SU-DHL-6 (cell line): ENCODE measurements around the gene ZKSCAN1.
A peak's percentile ranks its signal among the peaks of the same experiment; 100 is the strongest.
"Not testable (repeated sequence)": the region's sequence is repeated elsewhere in the genome, so short reads cannot be mapped to it uniquely, and the experiment has no call there.

Source experiments
- H2AFZ ChIP-seq: fragments of 200-600 bp; sonication (generic); 2 replicates; pipeline ENCODE4 v1.6.1; 2014; ENCODE audit warnings: low read depth, mild to moderate bottlenecking, moderate library complexity, mixed read lengths, antibody characterized with exemption, low read length; ENCODE audit not compliant: severe bottlenecking
- H3F3A ChIP-seq: fragments of 200-600 bp; shearing (Covaris generic); 2 replicates; pipeline ENCODE4 v1.6.0; 2016; ENCODE audit warnings: antibody characterized with exemption, mild to moderate bottlenecking; ENCODE audit not compliant: insufficient read depth
- H3K27ac ChIP-seq: fragments of 200-600 bp; sonication (generic); 2 replicates; pipeline ENCODE4 v1.5.1; 2016; ENCODE audit warnings: low read depth, mild to moderate bottlenecking, low read length, moderate library complexity, mixed read lengths
- H3K27me3 ChIP-seq: fragments of 200-600 bp; sonication (generic), shearing (Covaris generic); 2 replicates; pipeline ENCODE4 v1.6.0; 2014; ENCODE audit warnings: mild to moderate bottlenecking, low read length
- H3K36me3 ChIP-seq: fragments of 200-600 bp; sonication (generic); 2 replicates; pipeline ENCODE4 v1.6.1; 2014; ENCODE audit warnings: mild to moderate bottlenecking, low read length, mixed read lengths
- H3K4me2 ChIP-seq: fragments of 300-600, 200-600 bp; shearing (Covaris generic), sonication (generic); 2 replicates; pipeline ENCODE4 v1.6.0; 2014; ENCODE audit warnings: low read length, low read depth, mild to moderate bottlenecking; ENCODE audit not compliant: poor library complexity, severe bottlenecking
- H3K4me3 ChIP-seq: fragments of 200-600 bp; sonication (generic); 2 replicates; pipeline ENCODE4 v1.5.1; 2014; ENCODE audit warnings: antibody characterized with exemption, low read length, mild to moderate bottlenecking, mixed read lengths; ENCODE audit not compliant: insufficient read depth, poor library complexity, severe bottlenecking
- H3K79me2 ChIP-seq: fragments of 200-600 bp; sonication (generic); 2 replicates; pipeline ENCODE4 v1.6.1; 2014; ENCODE audit warnings: mild to moderate bottlenecking, low read length, moderate library complexity; ENCODE audit not compliant: insufficient read depth
- H3K9ac ChIP-seq: fragments of 200-600 bp; sonication (generic); 2 replicates; pipeline ENCODE4 v1.7.0; 2014; ENCODE audit warnings: mild to moderate bottlenecking, low read length
- H3K9me2 ChIP-seq: fragments of 200-600 bp; sonication (generic); replicated peaks from 2 replicates; pipeline ENCODE4 v1.6.1; 2014; ENCODE audit warnings: low read length; ENCODE audit not compliant: insufficient read depth
- H3K9me3 ChIP-seq: fragments of 200-600 bp; sonication (generic); 2 replicates; pipeline ENCODE4 v1.6.1; 2014; ENCODE audit warnings: low read length, mixed read lengths; ENCODE audit not compliant: insufficient read depth
- H4K20me1 ChIP-seq: fragments of 200-600 bp; sonication (generic); 2 replicates; pipeline ENCODE4 v1.6.1; 2014; ENCODE audit warnings: low read depth, mild to moderate bottlenecking, antibody characterized with exemption, low read length, moderate library complexity, mixed read lengths
- EZH2phosphoT487 ChIP-seq: fragments of 200-600 bp; sonication (generic), shearing (Covaris generic); conservative IDR thresholded peaks from 2 replicates; pipeline ENCODE4 v1.6.1; 2018; ENCODE audit warnings: mild to moderate bottlenecking, antibody characterized with exemption, low read length, moderate library complexity, mixed read lengths
- TF ChIP-seq, protein P1 (sequence below): fragments of 200-600 bp; sonication (generic); IDR thresholded peaks from one replicate; pipeline ENCODE4 v1.5.1; 2017; ENCODE audit warnings: antibody characterized with exemption, mild to moderate bottlenecking, low read length, moderate library complexity; ENCODE audit not compliant: insufficient read depth, poor library complexity, severe bottlenecking

The ZKSCAN1 gene

DNA sequence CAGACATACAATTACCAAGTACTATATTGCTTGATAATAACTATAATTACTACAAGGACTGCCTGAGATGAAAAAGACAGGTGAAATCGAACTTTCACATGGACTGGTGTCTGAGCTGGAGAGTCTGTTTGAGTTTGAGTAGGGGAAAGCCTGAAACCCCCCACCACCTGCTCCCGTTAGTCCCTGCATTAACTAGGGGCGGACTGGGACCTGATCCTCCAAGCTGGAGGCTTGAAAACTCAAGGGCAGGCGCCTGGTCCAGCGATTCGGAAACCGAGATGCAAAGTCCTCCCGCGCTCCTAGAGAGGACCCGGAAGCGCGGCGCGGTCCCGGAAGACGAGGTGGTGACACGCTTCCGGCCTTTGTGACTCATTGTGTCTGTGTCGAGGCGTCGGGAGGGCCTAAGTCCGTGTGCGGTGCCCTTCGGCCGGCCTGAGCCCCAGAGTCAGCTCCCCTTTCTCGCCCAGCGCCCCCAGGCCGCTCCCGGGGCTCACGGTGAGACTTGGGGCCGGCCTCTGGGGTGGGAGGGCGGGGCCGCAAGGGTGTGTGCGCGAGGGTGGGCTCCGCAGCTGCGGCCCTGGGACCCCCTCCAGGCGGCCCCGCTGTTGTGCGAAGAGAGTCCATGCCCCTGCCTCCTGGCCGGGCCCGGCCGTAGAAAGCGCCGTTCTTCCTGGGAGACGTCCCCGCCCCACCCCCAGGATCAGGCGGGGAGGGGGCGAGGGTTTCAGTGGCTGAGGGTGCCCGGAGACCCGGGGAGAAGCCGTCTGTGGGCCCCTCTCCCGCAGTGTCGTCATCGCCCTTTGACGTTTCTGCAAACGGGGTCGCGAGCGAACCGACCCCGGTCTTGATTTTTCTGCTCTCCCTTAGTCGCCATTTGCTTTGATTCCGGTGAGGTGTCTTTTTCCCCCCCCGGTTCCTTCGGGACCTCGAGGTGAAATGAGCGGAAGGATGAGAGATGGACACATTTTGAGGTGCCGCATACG is at the start of gene ZKSCAN1:
ZKSCAN1 (plus strand) TSS at position 365 of the 983 bp plus-strand sequence. CDS start 7,911 bp downstream, outside the sequence.
- Histone ChIP-seq H3K79me2 (peaks cover 50% of the 10 kb centered on the region), H3K9me2 (no peaks in the 10 kb centered on the region), H3K9ac (peak within 1 kb of the TSS; percentile 92), H3K27ac (peak within 1 kb of the TSS; percentile 5), H2AFZ (peak within 1 kb of the TSS; percentile 87), H3F3A (no peaks in the 10 kb centered on the region), H3K9me3 (no peaks in the 10 kb centered on the region), H3K4me3 (peak within 1 kb of the TSS; percentile 99), H3K4me2 (peak within 1 kb of the TSS; percentile 89), H4K20me1 (no peaks in the 10 kb centered on the region), H3K36me3 (no peaks in the 10 kb centered on the region), H3K27me3 (no peaks in the 10 kb centered on the region; the same call in 1 of the 2 replicates)
- TF ChIP-seq, protein P1, sequence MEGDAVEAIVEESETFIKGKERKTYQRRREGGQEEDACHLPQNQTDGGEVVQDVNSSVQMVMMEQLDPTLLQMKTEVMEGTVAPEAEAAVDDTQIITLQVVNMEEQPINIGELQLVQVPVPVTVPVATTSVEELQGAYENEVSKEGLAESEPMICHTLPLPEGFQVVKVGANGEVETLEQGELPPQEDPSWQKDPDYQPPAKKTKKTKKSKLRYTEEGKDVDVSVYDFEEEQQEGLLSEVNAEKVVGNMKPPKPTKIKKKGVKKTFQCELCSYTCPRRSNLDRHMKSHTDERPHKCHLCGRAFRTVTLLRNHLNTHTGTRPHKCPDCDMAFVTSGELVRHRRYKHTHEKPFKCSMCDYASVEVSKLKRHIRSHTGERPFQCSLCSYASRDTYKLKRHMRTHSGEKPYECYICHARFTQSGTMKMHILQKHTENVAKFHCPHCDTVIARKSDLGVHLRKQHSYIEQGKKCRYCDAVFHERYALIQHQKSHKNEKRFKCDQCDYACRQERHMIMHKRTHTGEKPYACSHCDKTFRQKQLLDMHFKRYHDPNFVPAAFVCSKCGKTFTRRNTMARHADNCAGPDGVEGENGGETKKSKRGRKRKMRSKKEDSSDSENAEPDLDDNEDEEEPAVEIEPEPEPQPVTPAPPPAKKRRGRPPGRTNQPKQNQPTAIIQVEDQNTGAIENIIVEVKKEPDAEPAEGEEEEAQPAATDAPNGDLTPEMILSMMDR, result no peak
- TF ChIP-seq EZH2phosphoT487, result no peak

DNA sequence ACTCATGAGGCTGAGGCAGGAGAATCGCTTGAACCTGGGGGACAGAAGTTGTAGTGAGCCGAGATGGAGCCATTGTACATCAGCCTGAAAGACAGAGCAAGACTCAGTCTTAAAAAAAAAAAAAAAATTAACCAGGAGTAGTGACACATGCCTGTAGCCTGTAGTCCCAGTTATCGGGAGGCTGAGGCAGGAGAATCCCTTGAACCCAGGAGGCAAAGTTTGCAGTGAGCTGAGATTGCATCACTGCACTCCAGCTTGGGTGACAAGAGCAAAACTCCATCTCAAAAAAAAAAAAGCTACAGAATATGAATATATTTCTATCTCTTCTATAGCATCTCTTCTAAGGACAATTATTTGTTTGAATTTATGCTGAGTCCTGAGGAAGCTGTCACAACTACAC is 46.1 kb upstream of the ZKSCAN1 start:
- Histone ChIP-seq H3K79me2 (no peaks in the 10 kb centered on the region), H2AFZ (no peak overlapping the region), H3K27ac (no peak overlapping the region), H3K4me2 (no peak overlapping the region), H3F3A (no peaks in the 10 kb centered on the region), H3K27me3 (no peaks in the 10 kb centered on the region), H4K20me1 (no peaks in the 10 kb centered on the region), H3K9ac (no peak overlapping the region), H3K36me3 (no peaks in the 10 kb centered on the region), H3K9me2 (no peaks in the 10 kb centered on the region), H3K4me3 (no peak overlapping the region), H3K9me3 (no peaks in the 10 kb centered on the region)
- TF ChIP-seq EZH2phosphoT487, result no peak
- TF ChIP-seq, protein P1, result no peak

DNA sequence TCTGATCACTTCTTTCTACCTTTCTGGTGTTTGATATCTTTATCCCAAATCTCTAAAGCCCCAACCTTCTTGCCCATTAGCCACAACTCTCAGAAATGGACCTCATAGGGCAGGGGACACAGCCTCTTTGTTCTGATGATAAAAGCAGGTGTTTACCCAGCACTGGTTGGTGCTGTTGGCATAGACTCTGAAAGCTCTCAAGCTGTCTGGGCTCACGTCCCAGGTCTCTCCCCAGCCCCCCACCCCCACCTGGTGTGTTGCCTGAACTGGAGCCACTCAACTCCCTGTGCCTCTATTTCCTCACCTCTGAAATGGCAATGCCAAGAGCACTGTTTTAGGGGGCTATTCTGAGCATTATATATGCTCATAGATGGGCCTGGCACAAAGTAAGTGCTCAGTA is 45.6 kb upstream of the ZKSCAN1 start:
- not testable (repeated sequence) for H3F3A ChIP-seq, H3K27ac ChIP-seq, H3K36me3 ChIP-seq, H3K9ac ChIP-seq, H3K9me3 ChIP-seq, H4K20me1 ChIP-seq, H3K4me2 ChIP-seq, H2AFZ ChIP-seq, H3K9me2 ChIP-seq, H3K4me3 ChIP-seq, H3K79me2 ChIP-seq, H3K27me3 ChIP-seq

DNA sequence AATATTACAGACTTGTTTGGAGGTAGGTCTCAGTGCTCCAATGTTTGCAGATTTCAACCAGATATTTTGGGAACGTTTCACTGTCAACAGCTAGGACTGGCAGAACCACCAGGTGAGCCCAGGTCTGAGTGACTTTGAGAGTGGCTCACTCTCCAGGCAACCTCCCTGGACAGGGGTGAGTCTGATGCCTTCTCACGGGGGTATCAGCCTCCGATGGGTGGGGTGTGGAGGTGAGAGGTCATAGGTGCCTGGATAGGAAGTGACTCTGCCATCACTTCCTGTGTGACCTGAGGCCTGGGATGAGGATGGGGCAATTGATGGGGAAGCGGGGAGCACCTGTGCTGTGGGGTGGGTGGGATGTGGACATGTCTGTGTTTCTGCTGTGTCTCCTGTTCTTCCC is 44.2 kb upstream of the ZKSCAN1 start:
- no peak overlapping the region for H3K27ac ChIP-seq
- H2AFZ ChIP-seq, result no peak overlapping the region
- H3K27me3 ChIP-seq, result no peaks in the 10 kb centered on the region
- H4K20me1 ChIP-seq, result no peaks in the 10 kb centered on the region
- no peaks in the 10 kb centered on the region for H3K36me3 ChIP-seq
- TF ChIP-seq EZH2phosphoT487, result no peak
- H3K9me2 ChIP-seq, result no peaks in the 10 kb centered on the region
- H3K4me3 ChIP-seq, result no peak overlapping the region
- no peaks in the 10 kb centered on the region for H3F3A ChIP-seq
- no peaks in the 10 kb centered on the region for H3K9me3 ChIP-seq
- H3K4me2 ChIP-seq, result no peak overlapping the region
- no peak overlapping the region for H3K9ac ChIP-seq
- H3K79me2 ChIP-seq, result no peaks in the 10 kb centered on the region

DNA sequence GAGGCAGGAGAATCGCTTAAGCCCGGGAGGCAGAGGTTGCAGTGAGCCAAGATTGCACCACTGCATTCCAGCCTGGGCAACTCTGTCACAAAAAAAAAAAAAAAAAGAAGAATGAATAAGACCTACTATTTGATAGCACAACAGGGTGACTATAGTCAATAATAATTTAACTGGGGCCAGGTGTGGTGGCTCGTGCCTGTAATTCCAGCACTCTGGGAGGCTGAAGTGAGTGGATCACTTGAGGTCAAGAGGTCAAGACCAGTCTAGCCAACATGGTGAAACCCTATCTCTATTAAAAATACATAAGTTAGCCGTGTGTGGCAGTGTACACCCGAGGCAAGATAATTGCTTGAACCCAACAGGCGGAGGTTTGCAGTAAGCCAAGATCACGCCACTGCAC is 41.6 kb upstream of the ZKSCAN1 start:
- H3K9me2 ChIP-seq, H3K4me2 ChIP-seq, H3K27ac ChIP-seq, H3K27me3 ChIP-seq, H3K36me3 ChIP-seq, H2AFZ ChIP-seq, H3K9ac ChIP-seq, H3K79me2 ChIP-seq, H3F3A ChIP-seq, H3K9me3 ChIP-seq, H3K4me3 ChIP-seq, H4K20me1 ChIP-seq: not testable (repeated sequence)
